ENCODE results near the gene SH3PXD2B.
"Not testable (repeated sequence)": the region's sequence is repeated elsewhere in the genome, so short reads cannot be mapped to it uniquely, and the experiment has no call there.

DNA sequence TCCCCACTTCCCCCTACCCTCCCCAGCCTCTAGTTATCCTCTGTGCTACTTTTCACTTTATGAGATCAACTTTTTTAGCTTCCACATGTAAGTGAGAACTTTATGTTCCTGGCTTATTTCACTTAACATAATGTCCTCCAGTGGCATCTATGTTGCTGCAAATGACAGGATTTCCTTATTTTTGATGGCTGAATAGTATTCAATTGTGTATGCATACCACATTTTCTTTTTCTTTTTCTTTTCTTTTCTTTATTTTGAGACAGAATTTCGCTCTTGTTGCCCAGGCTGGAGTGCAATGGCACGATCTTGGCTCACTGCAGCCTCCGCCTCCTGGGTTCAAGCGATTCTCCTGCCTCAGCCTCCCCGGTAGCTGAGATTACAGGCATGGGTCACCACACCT, 44.8 kb downstream of the SH3PXD2B start:
- TF ChIP-seq, protein P1, sequence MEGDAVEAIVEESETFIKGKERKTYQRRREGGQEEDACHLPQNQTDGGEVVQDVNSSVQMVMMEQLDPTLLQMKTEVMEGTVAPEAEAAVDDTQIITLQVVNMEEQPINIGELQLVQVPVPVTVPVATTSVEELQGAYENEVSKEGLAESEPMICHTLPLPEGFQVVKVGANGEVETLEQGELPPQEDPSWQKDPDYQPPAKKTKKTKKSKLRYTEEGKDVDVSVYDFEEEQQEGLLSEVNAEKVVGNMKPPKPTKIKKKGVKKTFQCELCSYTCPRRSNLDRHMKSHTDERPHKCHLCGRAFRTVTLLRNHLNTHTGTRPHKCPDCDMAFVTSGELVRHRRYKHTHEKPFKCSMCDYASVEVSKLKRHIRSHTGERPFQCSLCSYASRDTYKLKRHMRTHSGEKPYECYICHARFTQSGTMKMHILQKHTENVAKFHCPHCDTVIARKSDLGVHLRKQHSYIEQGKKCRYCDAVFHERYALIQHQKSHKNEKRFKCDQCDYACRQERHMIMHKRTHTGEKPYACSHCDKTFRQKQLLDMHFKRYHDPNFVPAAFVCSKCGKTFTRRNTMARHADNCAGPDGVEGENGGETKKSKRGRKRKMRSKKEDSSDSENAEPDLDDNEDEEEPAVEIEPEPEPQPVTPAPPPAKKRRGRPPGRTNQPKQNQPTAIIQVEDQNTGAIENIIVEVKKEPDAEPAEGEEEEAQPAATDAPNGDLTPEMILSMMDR (conservative IDR thresholded peaks at IDR 0.05 in 1 of 2, IDR thresholded peaks at IDR 0.05 in 1 of 2; ENCODE audit: low read depth in 1 of 2, low read length in 2 of 2): not testable (repeated sequence)
- TF ChIP-seq EZH2 (IDR thresholded peaks at IDR 0.05; ENCODE audit: low read length, missing control alignments): not testable (repeated sequence)
